Testis (tissue), 2 donors: ENCODE data around the gene DNAJC15.

Experiments used
- CTCF ChIP-seq, 3 experiments: fragments of 450-650 bp in 2 of 3; fragments of 200-600 bp in 1 of 3; sonication (generic) in 1 of 3; IDR thresholded peaks; one replicate each; pipeline ENCODE4 v1.5.1; 2016 to 2019; ENCODE audit warnings: antibody characterized with exemption in 3 of 3, mild to moderate bottlenecking in 2 of 3, moderate library complexity in 1 of 3
- POLR2A ChIP-seq: fragments of 450-650 bp; IDR thresholded peaks from one replicate; pipeline ENCODE4 v1.6.1; 2017; ENCODE audit warnings: antibody characterized with exemption, mild to moderate bottlenecking, moderate library complexity

DNA sequence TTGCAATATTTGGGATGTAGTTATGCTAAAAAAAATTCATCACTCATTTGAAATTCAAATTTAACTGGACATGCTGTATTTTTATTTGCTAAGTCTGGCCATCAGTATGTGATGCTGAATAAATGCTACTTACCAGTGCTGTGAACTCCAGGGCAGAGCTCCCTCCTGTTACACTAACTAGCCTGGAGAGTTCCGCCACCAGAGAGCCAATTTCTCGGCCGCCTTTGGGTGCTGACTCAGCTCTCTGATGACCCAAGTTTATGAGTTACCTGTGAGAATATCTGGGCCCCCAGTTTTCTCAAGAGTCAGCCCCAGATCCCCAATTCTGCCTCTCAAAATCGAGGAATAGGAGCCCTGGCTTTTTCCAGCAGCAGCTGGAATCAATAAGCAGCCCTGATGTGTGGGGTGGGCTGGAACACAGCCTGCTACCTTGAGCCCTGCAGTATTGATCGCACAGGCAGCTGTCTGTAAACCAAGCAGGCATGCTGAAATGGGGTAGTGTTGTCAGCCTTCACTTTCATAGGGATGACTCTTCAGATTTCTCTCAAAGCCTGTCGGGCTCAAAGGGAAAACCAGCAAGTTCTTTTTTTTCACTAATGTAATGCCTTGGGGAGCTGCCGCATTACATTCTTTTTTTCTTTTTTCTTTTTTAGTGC is 113.7 kb downstream of the DNAJC15 start:
- no peak for TF ChIP-seq POLR2A
- TF ChIP-seq CTCF (IDR thresholded peaks at IDR 0.05), result no peak
